ENCODE results near the gene MYO3B.

The MYO3B gene

GRCh38 chr2:170446078-170446477, 268.1 kb downstream of the MYO3B start:
- Histone ChIP-seq H3K27me3 (ENCODE audit: insufficient read depth, low read length) (no peaks in the 10 kb centered on the region), H3K4ac (ENCODE audit: low read depth, low read length) (no peak overlapping the region), H3K23ac (ENCODE audit: low read length) (no peak overlapping the region), H3K9ac (ENCODE audit: low read length) (no peak overlapping the region), H3K4me1 (ENCODE audit: control insufficient read depth in 1 of 2, insufficient read depth in 2 of 2, low read length in 2 of 2) (peaks cover 0 to 5% of the 10 kb centered on the region in 2 experiments), H4K8ac (ENCODE audit: low read depth, low read length) (no peak overlapping the region), H3K14ac (ENCODE audit: low read length) (no peak overlapping the region), H3K18ac (ENCODE audit: low read length) (no peak overlapping the region), H2BK5ac (ENCODE audit: low read depth, low read length, poor library complexity) (no peak overlapping the region), H3K79me2 (ENCODE audit: control insufficient read depth, insufficient read depth, low read length, poor library complexity) (no peaks in the 10 kb centered on the region), H4K12ac (ENCODE audit: low read depth, low read length) (no peak overlapping the region), H3K4me2 (ENCODE audit: low read length) (no peak overlapping the region), H3K27ac (ENCODE audit: low read depth, low read length) (no peak overlapping the region), H3K36me3 (ENCODE audit: control insufficient read depth in 1 of 2, insufficient read depth in 2 of 2, low read length in 2 of 2) (no peaks in the 10 kb centered on the region), H2AK5ac (ENCODE audit: low read length) (no peak overlapping the region), H2BK120ac (ENCODE audit: insufficient read depth, low read length, poor library complexity) (no peak overlapping the region), H4K91ac (ENCODE audit: low read depth, low read length) (no peak overlapping the region), H3K79me1 (ENCODE audit: low read length) (no peaks in the 10 kb centered on the region), H3K9me3 (ENCODE audit: insufficient read depth, low read depth, low read length) (no peaks in the 10 kb centered on the region), H3K4me3 (ENCODE audit: low read depth, low read length) (no peak overlapping the region), H2BK12ac (ENCODE audit: low read length) (no peak overlapping the region), H2AFZ (ENCODE audit: insufficient read depth, low read length, poor library complexity) (no peak overlapping the region)
- WGBS (ENCODE audit: extremely low coverage, insufficient coverage, insufficient read length), result no CpG with 5 or more reads among the region's 3 CpGs
- DNase-seq, result peak in 1 of 2 donors; percentile 62

GRCh38 chr2:170449034-170449433, 271.1 kb downstream of the MYO3B start:
- H3K4me3 ChIP-seq (ENCODE audit: low read depth, low read length), result no peak overlapping the region
- H3K9ac ChIP-seq (ENCODE audit: low read length), result no peak overlapping the region
- H3K14ac ChIP-seq (ENCODE audit: low read length), result no peak overlapping the region
- no peak overlapping the region for H4K91ac ChIP-seq (ENCODE audit: low read depth, low read length)
- WGBS (ENCODE audit: extremely low coverage, insufficient coverage, insufficient read length), result no CpG with 5 or more reads among the region's 1 CpG
- H4K8ac ChIP-seq (ENCODE audit: low read depth, low read length), result no peak overlapping the region
- H2BK120ac ChIP-seq (ENCODE audit: insufficient read depth, low read length, poor library complexity), result no peak overlapping the region
- no peak overlapping the region for H3K18ac ChIP-seq (ENCODE audit: low read length)
- peaks cover 0 to 5% of the 10 kb centered on the region in 2 experiments for H3K4me1 ChIP-seq (ENCODE audit: control insufficient read depth in 1 of 2, insufficient read depth in 2 of 2, low read length in 2 of 2)
- H3K79me2 ChIP-seq (ENCODE audit: control insufficient read depth, insufficient read depth, low read length, poor library complexity), result no peaks in the 10 kb centered on the region
- H3K9me3 ChIP-seq (ENCODE audit: insufficient read depth, low read depth, low read length), result no peaks in the 10 kb centered on the region
- DNase-seq, result peak in 1 of 2 donors; percentile 19
- no peak overlapping the region for H3K23ac ChIP-seq (ENCODE audit: low read length)
- H2AK5ac ChIP-seq (ENCODE audit: low read length), result no peak overlapping the region
- H2BK5ac ChIP-seq (ENCODE audit: low read depth, low read length, poor library complexity), result no peak overlapping the region
- no peak overlapping the region for H3K4ac ChIP-seq (ENCODE audit: low read depth, low read length)
- H3K27ac ChIP-seq (ENCODE audit: low read depth, low read length), result no peak overlapping the region
- no peak overlapping the region for H3K4me2 ChIP-seq (ENCODE audit: low read length)
- no peak overlapping the region for H4K12ac ChIP-seq (ENCODE audit: low read depth, low read length)
- no peak overlapping the region for H2AFZ ChIP-seq (ENCODE audit: insufficient read depth, low read length, poor library complexity)
- H3K27me3 ChIP-seq (ENCODE audit: insufficient read depth, low read length), result no peaks in the 10 kb centered on the region
- no peak overlapping the region for H2BK12ac ChIP-seq (ENCODE audit: low read length)
- no peaks in the 10 kb centered on the region for H3K79me1 ChIP-seq (ENCODE audit: low read length)
- no peaks in the 10 kb centered on the region for H3K36me3 ChIP-seq (ENCODE audit: control insufficient read depth in 1 of 2, insufficient read depth in 2 of 2, low read length in 2 of 2)

GRCh38 chr2:170454471-170455372, 276.8 kb downstream of the MYO3B start:
- H3K36me3 ChIP-seq (ENCODE audit: control insufficient read depth in 1 of 2, insufficient read depth in 2 of 2, low read length in 2 of 2), result no peaks in the 10 kb centered on the region
- H3K23ac ChIP-seq (ENCODE audit: low read length), result no peak overlapping the region
- no peak overlapping the region for H3K4me2 ChIP-seq (ENCODE audit: low read length)
- no peaks in the 10 kb centered on the region for H3K79me1 ChIP-seq (ENCODE audit: low read length)
- H3K9ac ChIP-seq (ENCODE audit: low read length), result no peak overlapping the region
- no peak overlapping the region for H2AFZ ChIP-seq (ENCODE audit: insufficient read depth, low read length, poor library complexity)
- DNase-seq, result peak in 1 of 2 donors; percentile 75
- H2AK5ac ChIP-seq (ENCODE audit: low read length), result no peak overlapping the region
- no peak overlapping the region for H3K14ac ChIP-seq (ENCODE audit: low read length)
- H3K27ac ChIP-seq (ENCODE audit: low read depth, low read length), result no peak overlapping the region
- H4K12ac ChIP-seq (ENCODE audit: low read depth, low read length), result no peak overlapping the region
- no peak overlapping the region for H2BK12ac ChIP-seq (ENCODE audit: low read length)
- WGBS (ENCODE audit: extremely low coverage, insufficient coverage, insufficient read length), result no CpG with 5 or more reads among the region's 7 CpGs
- no peak overlapping the region for H2BK5ac ChIP-seq (ENCODE audit: low read depth, low read length, poor library complexity)
- no peak overlapping the region for H4K8ac ChIP-seq (ENCODE audit: low read depth, low read length)
- no peaks in the 10 kb centered on the region for H3K27me3 ChIP-seq (ENCODE audit: insufficient read depth, low read length)
- no peaks in the 10 kb centered on the region for H3K79me2 ChIP-seq (ENCODE audit: control insufficient read depth, insufficient read depth, low read length, poor library complexity)
- H4K91ac ChIP-seq (ENCODE audit: low read depth, low read length), result no peak overlapping the region
- peaks cover 4% of the 10 kb centered on the region for H3K9me3 ChIP-seq (ENCODE audit: insufficient read depth, low read depth, low read length)
- no peak overlapping the region for H3K18ac ChIP-seq (ENCODE audit: low read length)
- no peaks in the 10 kb centered on the region for H3K4me1 ChIP-seq (ENCODE audit: control insufficient read depth in 1 of 2, insufficient read depth in 2 of 2, low read length in 2 of 2)
- H3K4me3 ChIP-seq (ENCODE audit: low read depth, low read length), result no peak overlapping the region
- H3K4ac ChIP-seq (ENCODE audit: low read depth, low read length), result no peak overlapping the region
- no peak overlapping the region for H2BK120ac ChIP-seq (ENCODE audit: insufficient read depth, low read length, poor library complexity)

- Histone ChIP-seq H3K27me3 (ENCODE audit: insufficient read depth, low read length) (no peaks in the 10 kb centered on the region), H4K8ac (ENCODE audit: low read depth, low read length) (no peak overlapping the region), H3K23ac (ENCODE audit: low read length) (no peak overlapping the region), H4K91ac (ENCODE audit: low read depth, low read length) (no peak overlapping the region), H2AK5ac (ENCODE audit: low read length) (no peak overlapping the region), H3K79me2 (ENCODE audit: control insufficient read depth, insufficient read depth, low read length, poor library complexity) (no peaks in the 10 kb centered on the region), H3K4me1 (ENCODE audit: control insufficient read depth in 1 of 2, insufficient read depth in 2 of 2, low read length in 2 of 2) (no peaks in the 10 kb centered on the region), H3K4ac (ENCODE audit: low read depth, low read length) (no peak overlapping the region), H2AFZ (ENCODE audit: insufficient read depth, low read length, poor library complexity) (no peak overlapping the region), H3K18ac (ENCODE audit: low read length) (no peak overlapping the region), H3K79me1 (ENCODE audit: low read length) (no peaks in the 10 kb centered on the region), H3K14ac (ENCODE audit: low read length) (no peak overlapping the region), H2BK5ac (ENCODE audit: low read depth, low read length, poor library complexity) (no peak overlapping the region), H3K9me3 (ENCODE audit: insufficient read depth, low read depth, low read length) (peaks cover 7% of the 10 kb centered on the region), H2BK120ac (ENCODE audit: insufficient read depth, low read length, poor library complexity) (no peak overlapping the region), H4K12ac (ENCODE audit: low read depth, low read length) (no peak overlapping the region), H3K27ac (ENCODE audit: low read depth, low read length) (no peak overlapping the region), H3K36me3 (ENCODE audit: control insufficient read depth in 1 of 2, insufficient read depth in 2 of 2, low read length in 2 of 2) (no peaks in the 10 kb centered on the region), H2BK12ac (ENCODE audit: low read length) (no peak overlapping the region), H3K4me2 (ENCODE audit: low read length) (no peak overlapping the region), H3K9ac (ENCODE audit: low read length) (no peak overlapping the region), H3K4me3 (ENCODE audit: low read depth, low read length) (no peak overlapping the region)
- peak; percentile 65 to 82 for DNase-seq
- no CpG with 5 or more reads among the region's 5 CpGs for WGBS (ENCODE audit: extremely low coverage, insufficient coverage, insufficient read length)
Observed at GRCh38 chr2:170455617-170456426, 277.9 kb downstream of the MYO3B start.

Data from trophoblast cell (in vitro differentiated cells and primary cell).